Esophagus squamous epithelium (tissue), 4 donors: ENCODE results near the gene KANSL1.

ENCODE experiments used
- CTCF ChIP-seq, 6 experiments: fragments of 450-650 bp in 4 of 6; fragments of 200-600 bp in 2 of 6; sonication (generic) in 2 of 6; IDR thresholded peaks; one replicate each; pipeline ENCODE4 v1.5.1; 2016 to 2019; ENCODE audit warnings: antibody characterized with exemption in 6 of 6, mild to moderate bottlenecking in 4 of 6, moderate library complexity in 4 of 6
- POLR2A ChIP-seq, 4 donors: fragments of 450-650 bp; IDR thresholded peaks; one replicate each; pipeline ENCODE4 v1.6.1; 2017; ENCODE audit warnings: antibody characterized with exemption in 4 of 4, mild to moderate bottlenecking in 4 of 4, moderate library complexity in 3 of 4

DNA sequence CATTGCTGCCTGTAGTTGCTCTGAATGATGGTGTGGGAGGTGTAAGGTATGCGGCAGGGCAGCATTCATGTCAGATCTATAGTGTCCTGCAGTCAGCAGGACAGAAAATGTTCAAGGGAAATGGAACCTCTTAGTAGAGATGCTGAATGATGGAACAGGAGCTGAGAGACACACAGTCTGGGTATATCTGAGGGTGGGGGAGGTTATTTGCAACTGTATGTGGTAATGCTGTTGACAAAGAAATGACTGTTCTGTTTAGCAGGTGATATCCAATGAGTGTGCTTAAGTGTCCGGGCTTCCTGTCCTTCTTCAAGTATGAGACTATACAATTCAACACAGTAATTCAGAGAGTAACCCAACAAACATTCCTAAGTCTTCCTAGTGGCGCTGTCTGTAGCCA lies 147.6 kb downstream of the KANSL1 start:
- TF ChIP-seq CTCF (IDR thresholded peaks at IDR 0.05) (no peak), POLR2A (IDR thresholded peaks at IDR 0.05) (no peak)
